Right atrium auricular region (tissue), 2 donors: Measurements from ENCODE around the gene SMIM35. TPM values are rescaled to one million over a fixed set of nuclear protein-coding genes. Genes with fewer than 3 reads are reported as not detected.

Experiments used
- DNase-seq: peaks from one replicate; pipeline ENCODE4 v3.0.0-alpha.2; 2019; ENCODE audit warnings: low spot score
- H3K27ac ChIP-seq, 2 donors: fragments of 200-600 bp; sonication (generic); 1 replicate in 1 of 2; 2 replicates in 1 of 2; pipeline ENCODE4 v1.5.1; 2016 to 2019
- H3K27me3 ChIP-seq, 2 donors: fragments of 200-600 bp; sonication (generic); one replicate each; pipeline versions ENCODE4 v1.5.1 to v1.6.0; 2017 to 2019
- H3K36me3 ChIP-seq: fragments of 200-600 bp; sonication (generic); one replicate; pipeline ENCODE4 v1.5.1; 2016
- H3K4me1 ChIP-seq, 2 donors: fragments of 200-600 bp; sonication (generic); one replicate each; pipeline versions ENCODE4 v1.5.1 to v1.6.0; 2017 to 2019
- H3K4me3 ChIP-seq, 2 donors: fragments of 200-600 bp; sonication (generic); 1 replicate in 1 of 2; 2 replicates in 1 of 2; pipeline ENCODE4 v1.5.1; 2017 to 2019; ENCODE audit warnings: mild to moderate bottlenecking in 1 of 2, moderate library complexity in 1 of 2
- H3K9me3 ChIP-seq, 2 donors: fragments of 200-600 bp; sonication (generic); one replicate each; pipeline ENCODE4 v1.5.1; 2019
- total RNA-seq, 2 donors: library from RNA; depleted of rRNA; stranded (reverse); fragments of >200 nt; gene quantifications; one replicate each; pipeline ENCODE4 v1.1.0, GENCODE V29; 2016
- TF ChIP-seq, protein P1 (sequence below), 2 donors: fragments of 200-600 bp; sonication (generic); IDR thresholded peaks; one replicate each; pipeline ENCODE4 v1.5.1; 2019; ENCODE audit warnings: antibody characterized with exemption in 2 of 2

Gene SMIM35
- total RNA-seq, 2 donors from 2014 or later = not detected

DNA sequence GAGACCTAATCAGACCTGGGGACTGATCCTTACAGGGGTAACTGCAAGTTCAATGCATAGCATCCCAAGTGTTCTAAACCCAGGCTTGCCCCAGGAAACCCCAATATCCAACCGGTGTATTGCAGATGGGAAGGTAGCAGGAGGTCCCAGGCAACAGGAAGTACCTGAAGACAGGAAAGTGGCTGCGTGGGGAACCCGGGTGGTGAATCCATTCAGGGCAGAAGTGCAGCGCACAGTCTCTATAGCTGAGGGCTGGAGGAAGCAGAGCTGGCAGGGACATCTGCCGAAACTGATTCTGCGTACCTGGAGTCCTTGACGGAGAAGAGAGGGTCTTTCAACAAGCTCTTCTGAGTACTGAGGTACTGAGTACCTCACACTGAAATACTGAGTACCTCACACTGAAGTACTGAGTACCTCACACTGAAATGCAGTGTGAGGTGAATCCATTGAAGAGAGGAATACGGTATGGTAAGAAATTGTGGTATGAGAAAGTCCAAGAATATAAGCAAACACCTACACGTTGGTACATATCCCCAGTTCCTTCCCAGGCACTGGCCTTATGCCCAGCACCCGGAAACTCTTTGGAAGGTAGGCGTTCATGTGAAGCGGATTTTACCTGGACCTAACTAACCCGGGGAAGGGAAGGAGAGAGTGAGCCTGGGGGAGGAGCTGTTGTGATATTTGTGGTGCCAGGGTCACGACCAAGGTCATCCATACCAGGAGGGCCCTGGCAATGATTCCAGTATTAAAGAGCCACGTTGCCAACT lies 45.8 kb upstream of the SMIM35 start:
- TF ChIP-seq, protein P1, sequence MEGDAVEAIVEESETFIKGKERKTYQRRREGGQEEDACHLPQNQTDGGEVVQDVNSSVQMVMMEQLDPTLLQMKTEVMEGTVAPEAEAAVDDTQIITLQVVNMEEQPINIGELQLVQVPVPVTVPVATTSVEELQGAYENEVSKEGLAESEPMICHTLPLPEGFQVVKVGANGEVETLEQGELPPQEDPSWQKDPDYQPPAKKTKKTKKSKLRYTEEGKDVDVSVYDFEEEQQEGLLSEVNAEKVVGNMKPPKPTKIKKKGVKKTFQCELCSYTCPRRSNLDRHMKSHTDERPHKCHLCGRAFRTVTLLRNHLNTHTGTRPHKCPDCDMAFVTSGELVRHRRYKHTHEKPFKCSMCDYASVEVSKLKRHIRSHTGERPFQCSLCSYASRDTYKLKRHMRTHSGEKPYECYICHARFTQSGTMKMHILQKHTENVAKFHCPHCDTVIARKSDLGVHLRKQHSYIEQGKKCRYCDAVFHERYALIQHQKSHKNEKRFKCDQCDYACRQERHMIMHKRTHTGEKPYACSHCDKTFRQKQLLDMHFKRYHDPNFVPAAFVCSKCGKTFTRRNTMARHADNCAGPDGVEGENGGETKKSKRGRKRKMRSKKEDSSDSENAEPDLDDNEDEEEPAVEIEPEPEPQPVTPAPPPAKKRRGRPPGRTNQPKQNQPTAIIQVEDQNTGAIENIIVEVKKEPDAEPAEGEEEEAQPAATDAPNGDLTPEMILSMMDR (IDR thresholded peaks at IDR 0.05) = no peak
- Histone ChIP-seq H3K4me1 (no peaks in the 10 kb centered on the region), H3K27me3 (no peaks in the 10 kb centered on the region), H3K27ac (no peak overlapping the region), H3K36me3 (no peaks in the 10 kb centered on the region), H3K9me3 (no peaks in the 10 kb centered on the region), H3K4me3 (no peak overlapping the region)
- no peak for DNase-seq

DNA sequence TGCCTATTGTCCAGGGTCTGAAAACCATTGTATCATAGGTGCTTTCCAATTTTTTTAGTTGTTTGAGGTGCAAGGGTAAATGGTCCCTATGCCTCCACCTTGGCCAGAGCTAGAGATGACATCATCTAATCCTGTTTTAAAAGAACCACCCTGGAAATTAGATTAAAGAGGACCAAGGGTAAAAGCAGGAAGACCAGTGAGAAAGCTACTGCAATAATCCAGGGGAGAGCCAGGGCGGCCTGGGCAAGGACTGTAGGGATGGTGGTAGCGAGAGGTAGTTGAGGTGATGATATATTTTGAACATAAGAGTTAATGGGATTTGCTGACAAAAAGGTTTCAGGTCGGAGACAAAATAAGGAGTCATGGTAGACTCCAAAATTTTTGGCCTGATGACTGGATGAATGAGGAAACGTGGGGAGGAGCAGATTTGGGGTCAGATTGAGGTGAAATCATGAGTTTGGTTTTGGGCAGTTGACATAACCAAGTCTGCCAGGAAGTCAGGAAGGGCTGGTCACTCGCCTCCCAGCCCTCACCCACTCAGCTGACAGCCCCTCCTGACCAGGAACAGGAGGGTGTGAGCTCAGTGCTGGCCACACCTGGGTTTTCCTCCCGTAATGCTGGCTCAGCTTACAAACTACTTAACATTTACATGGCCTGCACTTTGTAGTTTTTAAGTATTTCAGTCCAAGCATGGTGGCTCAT lies 42.9 kb upstream of the SMIM35 start:
- Histone ChIP-seq H3K9me3 (no peaks in the 10 kb centered on the region), H3K4me1 (no peaks in the 10 kb centered on the region), H3K36me3 (no peaks in the 10 kb centered on the region), H3K4me3 (no peak overlapping the region), H3K27ac (no peak overlapping the region), H3K27me3 (no peaks in the 10 kb centered on the region)
- TF ChIP-seq, protein P1 (IDR thresholded peaks at IDR 0.05) = no peak
- DNase-seq = no peak

DNA sequence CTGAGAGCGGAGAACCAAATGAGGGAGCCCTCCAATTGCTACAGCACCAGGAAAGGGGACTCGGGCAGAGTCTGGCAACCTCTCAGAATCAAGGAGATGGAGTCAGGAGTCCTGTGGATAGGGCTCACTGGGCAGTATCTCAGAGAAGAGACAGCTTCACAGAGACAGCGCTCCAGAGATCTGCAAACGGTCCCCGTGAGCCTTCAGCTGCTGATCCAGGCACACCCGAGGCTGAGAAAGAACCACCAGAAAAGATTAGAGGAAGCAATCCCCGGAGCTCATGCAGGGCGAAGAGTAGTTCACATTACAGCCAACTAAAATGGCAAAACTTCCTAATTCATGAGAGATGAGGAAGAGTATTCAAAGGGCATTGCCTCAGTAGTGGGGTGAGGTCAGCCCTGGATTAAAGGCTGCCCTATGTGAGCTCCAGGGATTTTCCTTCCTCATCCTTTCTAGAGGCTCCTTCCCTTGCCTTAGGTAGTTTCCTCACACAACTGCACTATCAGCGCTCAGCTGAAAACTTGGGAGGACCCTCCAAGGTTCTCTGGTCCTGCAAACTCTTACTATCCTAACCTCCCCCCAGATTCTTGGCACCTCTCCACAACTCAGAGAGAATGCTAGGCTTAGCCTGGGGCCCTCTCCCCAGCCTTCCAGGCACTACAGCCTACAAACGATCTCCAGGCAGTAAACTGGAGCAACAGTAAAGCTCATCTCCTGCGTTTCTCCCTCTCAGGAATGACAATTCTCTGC lies 42.1 kb upstream of the SMIM35 start:
- TF ChIP-seq, protein P1 (IDR thresholded peaks at IDR 0.05) = no peak
- no peaks in the 10 kb centered on the region for H3K4me1 ChIP-seq
- no peak overlapping the region for H3K27ac ChIP-seq
- H3K27me3 ChIP-seq = no peaks in the 10 kb centered on the region
- no peak overlapping the region for H3K4me3 ChIP-seq
- no peak for DNase-seq
- H3K36me3 ChIP-seq = no peaks in the 10 kb centered on the region
- H3K9me3 ChIP-seq = no peaks in the 10 kb centered on the region

DNA sequence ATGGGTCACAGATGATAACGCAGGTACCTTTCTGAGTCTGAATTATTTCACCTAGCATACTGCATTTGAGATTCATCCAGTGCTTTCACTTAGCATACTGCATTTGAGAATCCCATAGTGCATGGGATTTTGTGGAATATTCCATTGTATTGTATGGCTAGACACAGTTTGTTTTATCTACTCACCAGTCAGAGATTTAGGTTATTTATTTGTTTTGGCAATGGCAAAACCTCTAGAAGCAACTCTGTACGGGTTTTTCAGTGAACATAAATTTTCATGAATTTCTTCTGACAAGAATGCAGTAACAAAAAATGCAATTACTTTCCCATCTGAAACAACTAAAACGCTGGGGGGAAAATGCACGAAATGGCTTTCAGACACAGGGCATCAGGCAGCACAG lies 41.5 kb upstream of the SMIM35 start:
- Histone ChIP-seq H3K4me3 (no peak overlapping the region), H3K36me3 (no peaks in the 10 kb centered on the region), H3K4me1 (no peaks in the 10 kb centered on the region), H3K27ac (no peak overlapping the region), H3K9me3 (no peaks in the 10 kb centered on the region), H3K27me3 (no peaks in the 10 kb centered on the region)
- DNase-seq = no peak
- TF ChIP-seq, protein P1 (IDR thresholded peaks at IDR 0.05) = no peak

DNA sequence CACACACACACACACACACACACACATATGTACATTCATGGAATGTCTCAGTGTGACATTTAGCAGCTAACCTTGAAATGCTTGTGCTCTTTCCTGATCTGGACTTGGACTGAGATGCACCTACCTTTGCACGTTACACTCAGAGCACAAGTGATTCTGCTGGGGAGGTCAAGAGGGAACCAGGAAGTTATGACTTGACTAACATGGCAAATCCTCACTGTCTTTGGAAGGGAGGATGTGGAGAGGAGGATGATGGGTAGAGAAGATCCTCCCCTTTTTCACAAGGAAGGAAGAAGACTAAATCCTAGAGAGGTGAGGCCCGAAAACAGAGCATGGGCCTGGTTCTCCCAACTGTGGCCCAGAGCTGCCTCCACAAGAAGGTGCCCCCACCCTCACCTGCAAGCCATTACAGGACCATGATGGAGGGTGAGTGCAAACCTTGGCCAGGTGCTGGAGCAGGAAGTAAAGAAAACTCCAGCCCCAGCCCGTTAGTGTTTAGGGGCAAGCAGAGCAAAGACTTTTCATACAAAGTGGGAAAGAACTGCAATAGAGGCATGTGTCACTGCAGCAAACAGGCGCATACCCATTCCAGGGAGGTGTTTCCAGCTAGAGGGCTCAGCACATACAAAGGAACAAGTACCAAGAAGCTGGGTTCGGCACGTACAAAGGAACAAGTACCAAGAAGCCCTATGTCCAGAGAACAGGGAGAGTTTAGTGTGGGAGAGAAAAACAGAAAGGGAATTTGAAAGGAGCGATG lies 39.5 kb upstream of the SMIM35 start:
- Histone ChIP-seq H3K4me3 (no peak overlapping the region), H3K27me3 (no peaks in the 10 kb centered on the region), H3K27ac (no peak overlapping the region), H3K4me1 (no peaks in the 10 kb centered on the region), H3K36me3 (no peaks in the 10 kb centered on the region), H3K9me3 (no peaks in the 10 kb centered on the region)
- TF ChIP-seq, protein P1 (IDR thresholded peaks at IDR 0.05) = no peak
- DNase-seq = no peak
